Endodermal cell (in vitro differentiated cells): ENCODE data around the gene PLA2G4F. TPM values are rescaled to one million over a fixed set of nuclear protein-coding genes. Genes with fewer than 3 reads are reported as not detected.

Source experiments
- DNase-seq: peaks from one replicate; pipeline ENCODE4 v3.0.0-alpha.2; 2017
- H3K27ac ChIP-seq: 2 replicates; pipeline ENCODE4 v1.5.1; 2013; ENCODE audit warnings: mild to moderate bottlenecking, low read depth, low read length, moderate library complexity
- H3K27me3 ChIP-seq: 2 replicates; pipeline ENCODE4 v1.6.1; 2013; ENCODE audit warnings: mild to moderate bottlenecking, low read length, moderate library complexity; ENCODE audit not compliant: insufficient read depth, control insufficient read depth, poor library complexity, severe bottlenecking
- H3K36me3 ChIP-seq: 2 replicates; pipeline ENCODE4 v1.7.0; 2013; ENCODE audit warnings: mild to moderate bottlenecking, low read length, moderate library complexity; ENCODE audit not compliant: control insufficient read depth, insufficient read depth
- H3K4me1 ChIP-seq: one replicate; pipeline ENCODE4 v1.7.0; 2013; ENCODE audit warnings: low read length; ENCODE audit not compliant: control insufficient read depth, insufficient read depth
- H3K4me3 ChIP-seq: 2 replicates; pipeline ENCODE4 v1.5.1; 2013; ENCODE audit warnings: mild to moderate bottlenecking, low read length, moderate library complexity
- H3K9ac ChIP-seq: 2 replicates; pipeline ENCODE4 v1.6.1; 2013; ENCODE audit warnings: mild to moderate bottlenecking, low read length, moderate library complexity; ENCODE audit not compliant: poor library complexity, severe bottlenecking; ENCODE audit errors: extremely low read depth
- H3K9me3 ChIP-seq: 2 replicates; pipeline ENCODE4 v1.6.1; 2013; ENCODE audit warnings: mild to moderate bottlenecking, low read length, moderate library complexity; ENCODE audit not compliant: control insufficient read depth
- H3K27ac Mint-ChIP-seq: 2 replicates; pipeline ENCODE4 v1.8.0; 2020; ENCODE audit warnings: mixed read lengths
- H3K27me3 Mint-ChIP-seq: 2 replicates; pipeline ENCODE4 v1.8.0; 2021; ENCODE audit warnings: mild to moderate bottlenecking, mixed read lengths; ENCODE audit not compliant: insufficient read depth
- H3K36me3 Mint-ChIP-seq: 2 replicates; pipeline ENCODE4 v1.8.0; 2020; ENCODE audit warnings: low read depth, mixed read lengths
- H3K4me1 Mint-ChIP-seq: 2 replicates; pipeline ENCODE4 v1.8.0; 2020; ENCODE audit warnings: mixed read lengths
- H3K4me3 Mint-ChIP-seq: 2 replicates; pipeline ENCODE4 v1.8.0; 2020; ENCODE audit warnings: mild to moderate bottlenecking, moderate library complexity, mixed read lengths
- H3K9me3 Mint-ChIP-seq: 2 replicates; pipeline ENCODE4 v1.8.0; 2020; ENCODE audit warnings: mild to moderate bottlenecking, mixed read lengths
- WGBS, 2 experiments: methylation state at CpG; one replicate each; pipeline versions ENCODE4 v1.1.5 to v1.1.7; 2013; ENCODE audit warnings: missing lambda C conversion rate in 2 of 2, mixed read lengths in 1 of 2; ENCODE audit not compliant: insufficient coverage in 1 of 2, insufficient read length in 1 of 2; 5-methylcytosine and 5-hydroxymethylcytosine counted together
- total RNA-seq, 2 donors: library from RNA; stranded (reverse); fragmentation: NEBNext Ultra II Directional in 1 of 2; extraction: Animal tissue kit (Norgen Biotek cat#: 25700) in 1 of 2; gene quantifications; 2 replicates in 1 of 2; 3 replicates in 1 of 2; pipeline ENCODE4 v1.2.1, GENCODE V29; 2021
- TF ChIP-seq, protein P1 (sequence below): fragments of 200-600 bp; sonication (generic); conservative IDR thresholded peaks from 2 replicates; pipeline ENCODE4 v1.5.0; 2021; ENCODE audit warnings: antibody characterized with exemption, mild to moderate bottlenecking

Gene PLA2G4F
- total RNA-seq, 2 donors from 2014 or later: 0.22 TPM; not detected in 1

DNA sequence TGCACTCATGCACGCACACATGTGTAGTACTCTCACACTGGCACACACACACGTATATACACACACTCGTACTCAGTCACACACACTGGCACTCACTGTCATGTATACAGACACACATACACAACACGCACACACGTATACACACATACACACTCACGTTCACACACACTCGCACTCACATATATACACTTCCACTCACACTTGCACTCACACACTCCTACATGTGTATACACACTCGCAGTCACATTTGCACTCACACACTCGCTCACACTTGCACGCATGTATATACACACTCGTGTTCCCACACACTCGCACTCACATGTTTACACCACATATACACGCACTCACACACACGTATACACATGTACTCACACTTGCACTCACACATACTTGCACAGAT lies 1.5 kb downstream of the PLA2G4F start:
- no peak overlapping the region for H3K4me3 Mint-ChIP-seq
- no peaks in the 10 kb centered on the region for H3K27me3 Mint-ChIP-seq
- WGBS, 2 experiments: 94% methylated on average over 14 of the region's 14 CpGs
- no peak for DNase-seq
- Histone ChIP-seq H3K9ac (no peak overlapping the region), H3K27ac (no peak overlapping the region), H3K27me3 (no peaks in the 10 kb centered on the region), H3K9me3 (no peaks in the 10 kb centered on the region), H3K4me3 (no peak overlapping the region), H3K4me1 (no peaks in the 10 kb centered on the region), H3K36me3 (peaks cover 15% of the 10 kb centered on the region)
- TF ChIP-seq, protein P1, sequence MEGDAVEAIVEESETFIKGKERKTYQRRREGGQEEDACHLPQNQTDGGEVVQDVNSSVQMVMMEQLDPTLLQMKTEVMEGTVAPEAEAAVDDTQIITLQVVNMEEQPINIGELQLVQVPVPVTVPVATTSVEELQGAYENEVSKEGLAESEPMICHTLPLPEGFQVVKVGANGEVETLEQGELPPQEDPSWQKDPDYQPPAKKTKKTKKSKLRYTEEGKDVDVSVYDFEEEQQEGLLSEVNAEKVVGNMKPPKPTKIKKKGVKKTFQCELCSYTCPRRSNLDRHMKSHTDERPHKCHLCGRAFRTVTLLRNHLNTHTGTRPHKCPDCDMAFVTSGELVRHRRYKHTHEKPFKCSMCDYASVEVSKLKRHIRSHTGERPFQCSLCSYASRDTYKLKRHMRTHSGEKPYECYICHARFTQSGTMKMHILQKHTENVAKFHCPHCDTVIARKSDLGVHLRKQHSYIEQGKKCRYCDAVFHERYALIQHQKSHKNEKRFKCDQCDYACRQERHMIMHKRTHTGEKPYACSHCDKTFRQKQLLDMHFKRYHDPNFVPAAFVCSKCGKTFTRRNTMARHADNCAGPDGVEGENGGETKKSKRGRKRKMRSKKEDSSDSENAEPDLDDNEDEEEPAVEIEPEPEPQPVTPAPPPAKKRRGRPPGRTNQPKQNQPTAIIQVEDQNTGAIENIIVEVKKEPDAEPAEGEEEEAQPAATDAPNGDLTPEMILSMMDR: no peak
- H3K9me3 Mint-ChIP-seq: no peaks in the 10 kb centered on the region
- H3K4me1 Mint-ChIP-seq: peaks cover 8% of the 10 kb centered on the region
- peaks cover 10% of the 10 kb centered on the region for H3K36me3 Mint-ChIP-seq
- no peak overlapping the region for H3K27ac Mint-ChIP-seq

DNA sequence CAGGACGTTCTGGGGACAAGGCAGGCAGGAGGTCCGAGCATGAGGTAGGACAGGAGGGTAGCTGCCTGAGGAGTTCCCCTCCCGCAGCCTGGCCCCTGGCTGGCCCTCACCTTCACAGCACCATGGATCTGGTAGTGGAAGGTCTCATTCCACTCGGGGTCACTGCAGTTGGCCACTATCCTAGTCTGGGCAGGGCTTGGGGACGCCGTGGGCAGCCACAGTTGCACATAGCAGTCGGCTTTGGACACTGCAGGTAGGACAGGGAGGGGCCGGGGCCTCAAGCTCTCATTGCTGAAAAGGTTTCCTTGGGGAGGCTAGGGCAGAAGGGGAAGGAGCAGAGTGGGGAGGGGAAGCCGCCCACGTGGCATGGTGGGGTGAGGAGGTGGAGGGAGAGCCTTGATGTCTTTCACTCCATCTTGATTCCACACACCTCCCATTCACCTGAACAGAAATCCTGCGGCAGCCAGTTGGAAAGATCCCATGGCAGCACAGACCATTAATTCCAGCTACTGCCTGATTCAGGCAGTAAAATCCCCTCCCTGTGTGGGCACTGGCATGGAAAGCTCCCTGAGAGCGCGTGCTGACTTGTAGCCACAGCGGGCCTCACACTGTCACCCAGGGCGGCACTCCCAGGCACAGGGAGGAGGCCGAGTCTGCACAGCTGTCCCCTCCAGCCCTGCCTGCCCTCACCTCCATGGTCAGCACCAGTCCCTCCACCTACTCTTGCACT lies 2.1 kb downstream of the PLA2G4F start:
- peaks cover 4% of the 10 kb centered on the region for H3K36me3 Mint-ChIP-seq
- H3K27me3 ChIP-seq: no peaks in the 10 kb centered on the region
- 87 to 98% methylated on average over 7 to 14 of the region's 16 CpGs for WGBS, 2 experiments
- H3K4me1 ChIP-seq: no peaks in the 10 kb centered on the region
- H3K9me3 Mint-ChIP-seq: no peaks in the 10 kb centered on the region
- H3K9ac ChIP-seq: no peak overlapping the region
- H3K36me3 ChIP-seq: peaks cover 9% of the 10 kb centered on the region
- H3K4me3 ChIP-seq: no peak overlapping the region
- H3K9me3 ChIP-seq: no peaks in the 10 kb centered on the region
- TF ChIP-seq, protein P1: no peak
- peaks cover 8% of the 10 kb centered on the region for H3K4me1 Mint-ChIP-seq
- H3K4me3 Mint-ChIP-seq: no peak overlapping the region
- no peak for DNase-seq
- no peak overlapping the region for H3K27ac ChIP-seq
- no peaks in the 10 kb centered on the region for H3K27me3 Mint-ChIP-seq
- H3K27ac Mint-ChIP-seq: no peak overlapping the region

DNA sequence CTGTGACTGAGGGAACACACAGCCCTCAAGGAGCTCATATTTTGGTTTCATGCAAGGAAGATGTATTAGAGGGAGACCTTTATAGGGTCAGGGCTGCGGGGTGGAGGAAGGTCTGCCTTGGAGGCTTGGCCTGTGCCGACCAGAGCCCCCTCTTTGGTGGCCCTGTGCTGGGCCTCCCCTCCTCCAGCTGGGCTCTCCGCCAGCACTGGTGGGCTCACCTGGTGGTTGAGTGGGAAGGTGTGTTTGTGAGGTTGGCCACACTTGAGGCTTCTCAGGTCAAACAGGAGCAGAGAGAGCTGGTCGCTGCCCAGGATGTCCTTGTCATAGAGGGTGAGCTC lies 2.6 kb downstream of the PLA2G4F start:
- Histone ChIP-seq H3K36me3 (peaks cover 4% of the 10 kb centered on the region), H3K4me3 (no peak overlapping the region), H3K4me1 (no peaks in the 10 kb centered on the region), H3K9me3 (no peaks in the 10 kb centered on the region), H3K27me3 (no peaks in the 10 kb centered on the region), H3K27ac (no peak overlapping the region), H3K9ac (no peak overlapping the region)
- 92 to 100% methylated on average over 2 to 4 of the region's 4 CpGs for WGBS, 2 experiments
- no peak overlapping the region for H3K4me3 Mint-ChIP-seq
- H3K27me3 Mint-ChIP-seq: no peaks in the 10 kb centered on the region
- H3K36me3 Mint-ChIP-seq: no peaks in the 10 kb centered on the region
- TF ChIP-seq, protein P1: no peak
- no peak overlapping the region for H3K27ac Mint-ChIP-seq
- H3K4me1 Mint-ChIP-seq: peaks cover 8% of the 10 kb centered on the region
- no peaks in the 10 kb centered on the region for H3K9me3 Mint-ChIP-seq
- no peak for DNase-seq
